Left renal cortex interstitium (tissue), 4 donors: ENCODE measurements around the gene CYB561D1. TPM values are rescaled to one million over a fixed set of nuclear protein-coding genes. Genes with fewer than 3 reads are reported as not detected.
"Not testable (repeated sequence)": the region's sequence is repeated elsewhere in the genome, so short reads cannot be mapped to it uniquely, and the experiment has no call there.

Experiments
- DNase-seq, 4 donors: peaks; one replicate each; pipeline ENCODE4 v3.0.0-alpha.2; 2013; ENCODE audit warnings: low read depth in 4 of 4, low spot score in 2 of 4, missing footprints in 1 of 4
- polyA plus RNA-seq, 4 donors: library from polyadenylated mRNA; unstranded; fragments of 120-200 nt; gene quantifications; one replicate each; pipeline ENCODE4 v1.2.1, GENCODE V29; 2013; ENCODE audit not compliant: insufficient read length in 4 of 4

CYB561D1 gene
- polyA plus RNA-seq, result 10 to 100 TPM in 1 of 4 donors, 1 to 10 TPM in 3; 7.8 to 10.1 (median 8.9) TPM

GRCh38 chr1:109493805-109494539 lies at the start of gene CYB561D1:
TSS of gene CYB561D1 (plus strand) at chr1:109494094. CDS start at chr1:109494140, 46 bp downstream.
- DNase-seq, result peak; percentile 73 to 79 (median 75)

- DNase-seq, result no peak
Observed at GRCh38 chr1:109444346-109444745, 49.5 kb upstream of the CYB561D1 start.

- not testable (repeated sequence) for DNase-seq
Observed at GRCh38 chr1:109445949-109446695, 47.8 kb upstream of the CYB561D1 start.

- DNase-seq, result no peak
Observed at GRCh38 chr1:109447524-109447923, 46.4 kb upstream of the CYB561D1 start.

GRCh38 chr1:109454497-109455133 lies 39.3 kb upstream of the CYB561D1 start:
- DNase-seq, result no peak

GRCh38 chr1:109457819-109458218 lies 36.1 kb upstream of the CYB561D1 start:
- DNase-seq, result no peak

GRCh38 chr1:109466125-109466451 lies 27.8 kb upstream of the CYB561D1 start:
- no peak for DNase-seq

GRCh38 chr1:109466452-109467300 lies 27.2 kb upstream of the CYB561D1 start, which contains the start of gene SYPL2:
TSS of gene SYPL2 (plus strand) at chr1:109466546. CDS start at chr1:109466844, 298 bp downstream.
- DNase-seq, result peak in 1 of 4 donors; percentile 32

- no peak for DNase-seq
Observed at GRCh38 chr1:109467301-109467777, 26.6 kb upstream of the CYB561D1 start.

- no peak for DNase-seq
Observed at GRCh38 chr1:109468061-109468460, 25.8 kb upstream of the CYB561D1 start.

GRCh38 chr1:109468903-109469302 lies 25.0 kb upstream of the CYB561D1 start:
- DNase-seq, result no peak

- no peak for DNase-seq
Observed at GRCh38 chr1:109470245-109470644, 23.6 kb upstream of the CYB561D1 start.

GRCh38 chr1:109472779-109473178 lies 21.1 kb upstream of the CYB561D1 start:
- no peak for DNase-seq

GRCh38 chr1:109473284-109474057 lies 20.4 kb upstream of the CYB561D1 start:
- DNase-seq, result not testable (repeated sequence)

- no peak for DNase-seq
Observed at GRCh38 chr1:109474697-109475096, 19.2 kb upstream of the CYB561D1 start.

GRCh38 chr1:109475261-109475660 lies 18.6 kb upstream of the CYB561D1 start:
- DNase-seq, result no peak

GRCh38 chr1:109476825-109477224 lies 17.1 kb upstream of the CYB561D1 start:
- DNase-seq, result no peak

- no peak for DNase-seq
Observed at GRCh38 chr1:109477821-109478220, 16.1 kb upstream of the CYB561D1 start.

GRCh38 chr1:109478806-109479205 lies 15.1 kb upstream of the CYB561D1 start:
- DNase-seq, result no peak
